ENCODE measurements around the gene CCDC117. TPM values are rescaled to one million over a fixed set of nuclear protein-coding genes. Genes with fewer than 3 reads are reported as not detected.

CCDC117 gene
- polyA plus RNA-seq, 1 donor from 2014 or later = 23.1 TPM

DNA sequence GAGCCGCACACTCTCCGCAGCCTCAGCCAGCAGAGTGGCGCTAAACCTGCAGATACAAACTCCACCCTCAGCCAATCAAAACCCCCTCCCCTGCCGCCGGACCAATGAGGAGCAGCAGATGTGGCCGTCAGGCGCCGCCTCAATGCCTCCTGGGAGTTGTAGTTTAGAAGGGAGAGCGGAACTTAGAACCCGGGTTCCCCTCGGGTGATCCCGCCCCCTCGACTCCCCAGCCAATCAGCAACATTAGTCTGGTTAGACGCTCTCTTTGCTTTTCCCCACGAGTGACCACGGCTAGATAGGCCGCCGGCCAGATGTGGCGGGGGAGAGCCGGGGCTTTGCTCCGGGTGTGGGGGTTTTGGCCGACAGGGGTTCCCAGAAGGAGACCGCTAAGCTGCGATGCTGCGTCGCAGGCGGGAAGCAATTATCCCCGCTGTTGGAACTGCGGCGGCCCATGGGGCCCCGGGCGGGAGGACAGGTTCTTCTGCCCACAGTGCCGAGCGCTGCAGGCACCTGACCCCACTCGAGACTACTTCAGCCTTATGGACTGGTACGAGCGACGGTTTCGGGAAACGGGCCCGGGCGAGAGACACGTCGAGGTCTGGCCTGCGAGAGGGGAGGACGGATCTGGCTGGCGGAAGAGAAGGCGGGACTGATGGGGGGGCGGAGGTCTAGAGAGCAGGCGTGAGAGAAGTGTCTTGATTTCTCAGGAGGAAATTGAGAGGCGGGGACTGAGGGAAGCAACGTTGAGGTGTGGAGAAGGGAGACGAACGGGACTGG lies 30.5 kb upstream of the CCDC117 start, which contains the start of the genes CHEK2 and HSCB:
CHEK2 (minus strand) TSS at position 36 of the 777 bp plus-strand sequence. CDS start 7,099 bp downstream, outside the sequence.
HSCB (plus strand) TSS at position 255 of the 777 bp plus-strand sequence; CDS start at position 312, 57 bp downstream.
- Histone ChIP-seq H3K9me3 (ENCODE audit: low read length) (no peaks in the 10 kb centered on the region), H3F3A (ENCODE audit: insufficient read depth, low read length, poor library complexity, severe bottlenecking) (no peaks in the 10 kb centered on the region), H4K20me1 (ENCODE audit: insufficient read depth) (no peaks in the 10 kb centered on the region), H3K36me3 (ENCODE audit: insufficient read depth, low read length) (no peaks in the 10 kb centered on the region), H3K4me3 (ENCODE audit: low read length) (peak within 1 kb of the TSS; percentile 84), H3K27ac (ENCODE audit: low read length) (peak within 1 kb of the TSS; percentile 81), H3K79me2 (replicated peaks; ENCODE audit: insufficient read depth, low read length) (no peaks in the 10 kb centered on the region), H3K4me2 (ENCODE audit: low read length) (peak within 1 kb of the TSS; percentile 77), H3K27me3 (ENCODE audit: insufficient read depth, low read depth, low read length) (no peaks in the 10 kb centered on the region), H3K9ac (ENCODE audit: low read length) (peak within 1 kb of the TSS; percentile 82), H2AFZ (ENCODE audit: low read depth, low read length) (peak within 1 kb of the TSS; percentile 95), H3K9me2 (ENCODE audit: insufficient read depth, low read length) (no peaks in the 10 kb centered on the region)
- TF ChIP-seq, protein P1, sequence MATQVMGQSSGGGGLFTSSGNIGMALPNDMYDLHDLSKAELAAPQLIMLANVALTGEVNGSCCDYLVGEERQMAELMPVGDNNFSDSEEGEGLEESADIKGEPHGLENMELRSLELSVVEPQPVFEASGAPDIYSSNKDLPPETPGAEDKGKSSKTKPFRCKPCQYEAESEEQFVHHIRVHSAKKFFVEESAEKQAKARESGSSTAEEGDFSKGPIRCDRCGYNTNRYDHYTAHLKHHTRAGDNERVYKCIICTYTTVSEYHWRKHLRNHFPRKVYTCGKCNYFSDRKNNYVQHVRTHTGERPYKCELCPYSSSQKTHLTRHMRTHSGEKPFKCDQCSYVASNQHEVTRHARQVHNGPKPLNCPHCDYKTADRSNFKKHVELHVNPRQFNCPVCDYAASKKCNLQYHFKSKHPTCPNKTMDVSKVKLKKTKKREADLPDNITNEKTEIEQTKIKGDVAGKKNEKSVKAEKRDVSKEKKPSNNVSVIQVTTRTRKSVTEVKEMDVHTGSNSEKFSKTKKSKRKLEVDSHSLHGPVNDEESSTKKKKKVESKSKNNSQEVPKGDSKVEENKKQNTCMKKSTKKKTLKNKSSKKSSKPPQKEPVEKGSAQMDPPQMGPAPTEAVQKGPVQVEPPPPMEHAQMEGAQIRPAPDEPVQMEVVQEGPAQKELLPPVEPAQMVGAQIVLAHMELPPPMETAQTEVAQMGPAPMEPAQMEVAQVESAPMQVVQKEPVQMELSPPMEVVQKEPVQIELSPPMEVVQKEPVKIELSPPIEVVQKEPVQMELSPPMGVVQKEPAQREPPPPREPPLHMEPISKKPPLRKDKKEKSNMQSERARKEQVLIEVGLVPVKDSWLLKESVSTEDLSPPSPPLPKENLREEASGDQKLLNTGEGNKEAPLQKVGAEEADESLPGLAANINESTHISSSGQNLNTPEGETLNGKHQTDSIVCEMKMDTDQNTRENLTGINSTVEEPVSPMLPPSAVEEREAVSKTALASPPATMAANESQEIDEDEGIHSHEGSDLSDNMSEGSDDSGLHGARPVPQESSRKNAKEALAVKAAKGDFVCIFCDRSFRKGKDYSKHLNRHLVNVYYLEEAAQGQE (IDR thresholded peaks at IDR 0.05; ENCODE audit: borderline replicate concordance) = peak; percentile 76
- TF ChIP-seq, protein P2, sequence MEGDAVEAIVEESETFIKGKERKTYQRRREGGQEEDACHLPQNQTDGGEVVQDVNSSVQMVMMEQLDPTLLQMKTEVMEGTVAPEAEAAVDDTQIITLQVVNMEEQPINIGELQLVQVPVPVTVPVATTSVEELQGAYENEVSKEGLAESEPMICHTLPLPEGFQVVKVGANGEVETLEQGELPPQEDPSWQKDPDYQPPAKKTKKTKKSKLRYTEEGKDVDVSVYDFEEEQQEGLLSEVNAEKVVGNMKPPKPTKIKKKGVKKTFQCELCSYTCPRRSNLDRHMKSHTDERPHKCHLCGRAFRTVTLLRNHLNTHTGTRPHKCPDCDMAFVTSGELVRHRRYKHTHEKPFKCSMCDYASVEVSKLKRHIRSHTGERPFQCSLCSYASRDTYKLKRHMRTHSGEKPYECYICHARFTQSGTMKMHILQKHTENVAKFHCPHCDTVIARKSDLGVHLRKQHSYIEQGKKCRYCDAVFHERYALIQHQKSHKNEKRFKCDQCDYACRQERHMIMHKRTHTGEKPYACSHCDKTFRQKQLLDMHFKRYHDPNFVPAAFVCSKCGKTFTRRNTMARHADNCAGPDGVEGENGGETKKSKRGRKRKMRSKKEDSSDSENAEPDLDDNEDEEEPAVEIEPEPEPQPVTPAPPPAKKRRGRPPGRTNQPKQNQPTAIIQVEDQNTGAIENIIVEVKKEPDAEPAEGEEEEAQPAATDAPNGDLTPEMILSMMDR (IDR thresholded peaks at IDR 0.05; ENCODE audit: poor library complexity, severe bottlenecking) = peak; percentile 41
- TF ChIP-seq RAD21 (conservative IDR thresholded peaks at IDR 0.05) = peak; percentile 57
- TF ChIP-seq SMC3 (conservative IDR thresholded peaks at IDR 0.05; ENCODE audit: poor library complexity) = peak; percentile 62
- peak; percentile 48 for TF ChIP-seq EP300 (conservative IDR thresholded peaks at IDR 0.05; ENCODE audit: poor library complexity, severe bottlenecking)
- TF ChIP-seq TAF1 (IDR thresholded peaks at IDR 0.05; ENCODE audit: low read depth) = no peak
- no peak for TF ChIP-seq EZH2 (IDR thresholded peaks at IDR 0.05; ENCODE audit: borderline replicate concordance, insufficient read depth, low read length, poor library complexity, severe bottlenecking)
- TF ChIP-seq POLR2AphosphoS5 (IDR thresholded peaks at IDR 0.05) = peak; percentile 77
- peak; percentile 91 for TF ChIP-seq MXI1 (conservative IDR thresholded peaks at IDR 0.05; ENCODE audit: poor library complexity, severe bottlenecking)

DNA sequence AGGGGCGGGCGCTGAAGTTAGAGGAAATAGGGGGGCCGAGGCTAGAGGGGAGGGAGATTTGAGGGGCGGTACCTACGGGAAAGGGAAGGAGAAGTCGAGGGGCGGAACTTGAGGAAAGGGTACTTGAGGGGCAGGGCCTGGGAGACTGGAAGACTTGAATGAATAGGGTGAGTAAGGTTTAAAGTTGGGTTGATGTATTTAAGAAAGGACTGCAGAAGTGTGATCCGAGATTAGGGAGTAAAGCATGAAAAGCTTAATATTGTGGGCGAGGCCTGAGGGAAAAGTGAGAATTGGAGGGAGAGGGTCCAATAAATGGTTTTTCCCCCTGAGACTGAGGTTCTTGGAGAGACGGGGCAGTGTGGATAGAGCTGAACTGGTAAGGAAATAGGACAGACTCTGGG lies 29.9 kb upstream of the CCDC117 start:
- Histone ChIP-seq H3F3A (ENCODE audit: insufficient read depth, low read length, poor library complexity, severe bottlenecking) (no peaks in the 10 kb centered on the region), H3K9me3 (ENCODE audit: low read length) (no peaks in the 10 kb centered on the region), H2AFZ (ENCODE audit: low read depth, low read length) (peak overlapping the region; percentile 95), H3K27ac (ENCODE audit: low read length) (peak overlapping the region; percentile 81), H4K20me1 (ENCODE audit: insufficient read depth) (no peaks in the 10 kb centered on the region), H3K4me3 (ENCODE audit: low read length) (peak overlapping the region; percentile 84), H3K36me3 (ENCODE audit: insufficient read depth, low read length) (no peaks in the 10 kb centered on the region), H3K27me3 (ENCODE audit: insufficient read depth, low read depth, low read length) (no peaks in the 10 kb centered on the region), H3K9me2 (ENCODE audit: insufficient read depth, low read length) (no peaks in the 10 kb centered on the region), H3K4me2 (ENCODE audit: low read length) (peak overlapping the region; percentile 77), H3K9ac (ENCODE audit: low read length) (peak overlapping the region; percentile 82), H3K79me2 (replicated peaks; ENCODE audit: insufficient read depth, low read length) (no peaks in the 10 kb centered on the region)
- TF ChIP-seq RAD21 (conservative IDR thresholded peaks at IDR 0.05) (no peak), POLR2AphosphoS5 (IDR thresholded peaks at IDR 0.05) (no peak), SMC3 (conservative IDR thresholded peaks at IDR 0.05; ENCODE audit: poor library complexity) (no peak), TAF1 (IDR thresholded peaks at IDR 0.05; ENCODE audit: low read depth) (no peak), EP300 (conservative IDR thresholded peaks at IDR 0.05; ENCODE audit: poor library complexity, severe bottlenecking) (no peak), MXI1 (conservative IDR thresholded peaks at IDR 0.05; ENCODE audit: poor library complexity, severe bottlenecking) (no peak), EZH2 (IDR thresholded peaks at IDR 0.05; ENCODE audit: borderline replicate concordance, insufficient read depth, low read length, poor library complexity, severe bottlenecking) (no peak)
- TF ChIP-seq, protein P2 (IDR thresholded peaks at IDR 0.05; ENCODE audit: poor library complexity, severe bottlenecking) = no peak
- TF ChIP-seq, protein P1 (IDR thresholded peaks at IDR 0.05; ENCODE audit: borderline replicate concordance) = no peak
